PC-9 (cell line): ENCODE measurements around the gene MAST2. TPM values are rescaled to one million over a fixed set of nuclear protein-coding genes. Genes with fewer than 3 reads are reported as not detected.
"Not testable (repeated sequence)": the region's sequence is repeated elsewhere in the genome, so short reads cannot be mapped to it uniquely, and the experiment has no call there.

Experiments
- BruUV-seq: library from RNA; stranded (reverse); fragments of 400-500 nt; replicated peaks from 2 replicates; lab custom pipeline; 2021; lab: Mats Ljungman, UMichigan
- CTCF ChIA-PET: fragments of 300-600 bp; sonication (Branson Sonifier 250); formaldehyde crosslinking; loops from one replicate; lab custom pipeline; 2022; ENCODE audit warnings: antibody characterized with exemption; lab: Charles Lee
- POLR2A ChIA-PET: fragments of 300-600 bp; sonication (Branson Sonifier 250); formaldehyde crosslinking; loops from one replicate; lab custom pipeline; 2022; ENCODE audit warnings: antibody characterized with exemption; ENCODE audit not compliant: unreplicated experiment; lab: Charles Lee
- DNase-seq, 2 experiments: peaks; one replicate each; pipeline versions ENCODE4 v3.0.0 to v3.0.0-alpha.2; 2015 to 2022; ENCODE audit warnings: mixed read lengths in 1 of 2
- H2AFZ ChIP-seq: fragments of 200-600 bp; sonication (generic); 2 replicates; pipeline ENCODE4 v1.8.1; 2017; ENCODE audit warnings: antibody characterized with exemption
- H3F3A ChIP-seq: fragments of 200-600 bp; sonication (generic); 2 replicates; pipeline ENCODE4 v1.8.1; 2017; ENCODE audit warnings: antibody characterized with exemption, mild to moderate bottlenecking, low read depth; ENCODE audit not compliant: insufficient read depth
- H3K27ac ChIP-seq: fragments of 200-600 bp; sonication (generic); 2 replicates; pipeline ENCODE4 v1.6.1; 2016; ENCODE audit warnings: mixed run types
- H3K27me3 ChIP-seq: fragments of 200-600 bp; sonication (generic); 2 replicates; pipeline ENCODE4 v1.6.1; 2016; ENCODE audit warnings: low read depth, mixed run types; ENCODE audit not compliant: insufficient read depth
- H3K36me3 ChIP-seq: fragments of 200-600 bp; sonication (generic); 2 replicates; pipeline ENCODE4 v1.6.1; 2016; ENCODE audit warnings: low read depth, mixed run types
- H3K4me1 ChIP-seq: fragments of 200-600 bp; sonication (generic); replicated peaks from 2 replicates; pipeline ENCODE4 v1.6.1; 2016; ENCODE audit warnings: mixed run types; ENCODE audit not compliant: insufficient read depth
- H3K4me2 ChIP-seq: fragments of 200-600 bp; sonication (generic); 2 replicates; pipeline ENCODE4 v1.6.1; 2017; ENCODE audit warnings: mixed run types
- H3K4me3 ChIP-seq: fragments of 200-600 bp; sonication (generic); 2 replicates; pipeline ENCODE4 v1.6.1; 2016; ENCODE audit warnings: mixed run types
- H3K79me2 ChIP-seq: fragments of 200-600 bp; sonication (generic); 2 replicates; pipeline ENCODE4 v1.6.1; 2017; ENCODE audit warnings: low read depth, mixed run types
- H3K9me2 ChIP-seq: fragments of 200-600 bp; sonication (generic); 2 replicates; pipeline ENCODE4 v1.8.1; 2017; ENCODE audit warnings: mild to moderate bottlenecking; ENCODE audit not compliant: insufficient read depth
- H3K9me3 ChIP-seq: fragments of 200-600 bp; sonication (generic); 2 replicates; pipeline ENCODE4 v1.8.1; 2016; ENCODE audit warnings: low read depth; ENCODE audit not compliant: insufficient read depth
- H4K20me1 ChIP-seq: fragments of 200-600 bp; sonication (generic); 2 replicates; pipeline ENCODE4 v1.8.1; 2017; ENCODE audit not compliant: insufficient read depth
- EZH2 ChIP-seq: fragments of 200-600 bp; sonication (generic); IDR thresholded peaks from 2 replicates; pipeline ENCODE4 v1.8.0; 2017; ENCODE audit warnings: antibody characterized with exemption, low read depth
- intact Hi-C: fragments of 100-400 bp; cut with micrococcal nuclease; formaldehyde crosslinking; loops from one replicate; pipeline ENCODE4 v1.10.0; 2022; ENCODE audit not compliant: unreplicated experiment
- total RNA-seq: library from RNA; stranded (reverse); gene quantifications from 2 replicates; pipeline ENCODE4 v1.2.3, GENCODE V29; 2021
- TF ChIP-seq, protein P1 (sequence below): fragments of 200-600 bp; sonication (generic); conservative IDR thresholded peaks from 2 replicates; pipeline ENCODE4 v1.6.1; 2017; ENCODE audit warnings: mixed run types, antibody characterized with exemption, mild to moderate bottlenecking, moderate library complexity

MAST2 gene
- total RNA-seq, 1 experiment from 2014 or later = 58.8 TPM

DNA sequence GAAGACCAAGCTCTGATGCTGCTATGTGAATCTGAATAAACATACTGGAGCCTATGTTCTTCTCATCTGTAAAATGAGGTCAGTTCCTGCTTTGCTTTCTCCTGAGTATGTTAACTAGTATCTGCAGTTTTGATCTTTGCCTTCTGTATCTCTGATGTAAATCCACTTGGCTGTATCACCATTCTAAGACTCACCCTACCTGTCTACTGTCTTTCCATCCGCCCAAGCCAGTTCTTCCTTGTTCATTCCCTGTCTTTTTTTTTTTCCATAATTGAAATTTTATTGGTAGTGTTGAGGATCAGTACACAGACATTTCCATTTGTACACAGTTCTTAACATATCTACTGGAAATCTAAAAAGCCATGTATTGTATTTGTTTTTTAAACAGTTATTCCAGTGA, 31.3 kb downstream of the MAST2 start:
- Histone ChIP-seq H3K9me3 (no peaks in the 10 kb centered on the region), H3K79me2 (peaks cover 12% of the 10 kb centered on the region; the same call in 1 of the 2 replicates), H3K27me3 (no peaks in the 10 kb centered on the region), H2AFZ (no peak overlapping the region), H3K4me3 (no peak overlapping the region), H3K4me2 (no peak overlapping the region), H3K9me2 (no peaks in the 10 kb centered on the region), H3K4me1 (no peaks in the 10 kb centered on the region), H3K27ac (no peak overlapping the region), H4K20me1 (no peaks in the 10 kb centered on the region), H3F3A (no peaks in the 10 kb centered on the region), H3K36me3 (0 out of 2 replicates have a peak, but pooled peaks cover 3% of the 10 kb centered on the region)
- intact Hi-C loops = no loop called here
- ChIA-PET CTCF (no interaction called here), POLR2A (no interaction called here)
- BruUV-seq = no TSS peak
- TF ChIP-seq EZH2 = no peak
- DNase-seq = no peak

- intact Hi-C loops = no loop called here
- Histone ChIP-seq H3F3A (no peaks in the 10 kb centered on the region; the same call in 1 of the 2 replicates), H3K9me3 (no peaks in the 10 kb centered on the region), H3K27me3 (no peaks in the 10 kb centered on the region), H3K36me3 (0 out of 2 replicates have a peak, but pooled peaks cover 3% of the 10 kb centered on the region), H2AFZ (no peak overlapping the region), H3K4me3 (no peak overlapping the region), H3K9me2 (no peaks in the 10 kb centered on the region), H3K4me1 (no peaks in the 10 kb centered on the region), H3K4me2 (no peak overlapping the region), H4K20me1 (no peaks in the 10 kb centered on the region), H3K79me2 (peaks cover 12% of the 10 kb centered on the region; the same call in 1 of the 2 replicates), H3K27ac (no peak overlapping the region)
- ChIA-PET CTCF (no interaction called here), POLR2A (no interaction called here)
- BruUV-seq = no TSS peak
- no peak for DNase-seq
- TF ChIP-seq, protein P1, sequence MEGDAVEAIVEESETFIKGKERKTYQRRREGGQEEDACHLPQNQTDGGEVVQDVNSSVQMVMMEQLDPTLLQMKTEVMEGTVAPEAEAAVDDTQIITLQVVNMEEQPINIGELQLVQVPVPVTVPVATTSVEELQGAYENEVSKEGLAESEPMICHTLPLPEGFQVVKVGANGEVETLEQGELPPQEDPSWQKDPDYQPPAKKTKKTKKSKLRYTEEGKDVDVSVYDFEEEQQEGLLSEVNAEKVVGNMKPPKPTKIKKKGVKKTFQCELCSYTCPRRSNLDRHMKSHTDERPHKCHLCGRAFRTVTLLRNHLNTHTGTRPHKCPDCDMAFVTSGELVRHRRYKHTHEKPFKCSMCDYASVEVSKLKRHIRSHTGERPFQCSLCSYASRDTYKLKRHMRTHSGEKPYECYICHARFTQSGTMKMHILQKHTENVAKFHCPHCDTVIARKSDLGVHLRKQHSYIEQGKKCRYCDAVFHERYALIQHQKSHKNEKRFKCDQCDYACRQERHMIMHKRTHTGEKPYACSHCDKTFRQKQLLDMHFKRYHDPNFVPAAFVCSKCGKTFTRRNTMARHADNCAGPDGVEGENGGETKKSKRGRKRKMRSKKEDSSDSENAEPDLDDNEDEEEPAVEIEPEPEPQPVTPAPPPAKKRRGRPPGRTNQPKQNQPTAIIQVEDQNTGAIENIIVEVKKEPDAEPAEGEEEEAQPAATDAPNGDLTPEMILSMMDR = no peak
- no peak for TF ChIP-seq EZH2
Measured at GRCh38 chr1:45836451-45836850, 33.0 kb downstream of the MAST2 start.

DNA sequence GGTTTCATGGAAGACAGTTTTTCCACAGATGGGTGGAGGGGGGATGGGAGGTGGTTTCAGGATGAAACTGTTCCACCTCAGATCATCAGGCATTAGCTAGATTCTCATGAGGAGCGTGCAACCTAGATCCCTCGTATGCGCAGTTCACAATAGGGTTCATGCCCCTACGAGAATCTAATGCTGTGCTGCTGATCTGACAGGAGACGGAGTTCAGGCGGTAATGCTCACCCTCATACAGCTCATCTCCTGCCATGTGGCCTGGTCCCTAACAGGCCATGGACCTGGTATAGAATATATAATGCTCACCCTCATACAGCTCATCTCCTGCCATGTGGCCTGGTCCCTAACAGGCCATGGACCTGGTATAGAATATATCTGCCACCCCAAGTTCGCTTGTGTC, 33.4 kb downstream of the MAST2 start:
- H3K9me2 ChIP-seq, H3K4me3 ChIP-seq, DNase-seq, H4K20me1 ChIP-seq, H2AFZ ChIP-seq, H3K27me3 ChIP-seq, POLR2A ChIA-PET, H3K36me3 ChIP-seq, H3K9me3 ChIP-seq, intact Hi-C loops, H3K4me2 ChIP-seq, H3K27ac ChIP-seq, H3K4me1 ChIP-seq, H3F3A ChIP-seq, BruUV-seq, CTCF ChIA-PET: not testable (repeated sequence)
- H3K79me2 ChIP-seq = peaks cover 12% of the 10 kb centered on the region; the same call in 1 of the 2 replicates

GRCh38 chr1:45838322-45838721, 34.9 kb downstream of the MAST2 start:
- H4K20me1 ChIP-seq, H3K36me3 ChIP-seq, H3K9me2 ChIP-seq, H3K27me3 ChIP-seq, BruUV-seq, H3K4me1 ChIP-seq, H3K9me3 ChIP-seq, intact Hi-C loops, H3K27ac ChIP-seq, CTCF ChIA-PET, POLR2A ChIA-PET, DNase-seq, H3K4me3 ChIP-seq, H2AFZ ChIP-seq, H3F3A ChIP-seq, H3K4me2 ChIP-seq: not testable (repeated sequence)
- H3K79me2 ChIP-seq = peaks cover 12% of the 10 kb centered on the region; the same call in 1 of the 2 replicates
